HG02885 (cell line): Measurements from ENCODE around the gene TMIGD1.

Source experiments
- ATAC-seq: cut with Tn5 transposase; IDR thresholded peaks from one replicate; pipeline ENCODE4 v1.9.1; 2021; ENCODE audit warnings: mild to moderate bottlenecking; ENCODE audit not compliant: unreplicated experiment, poor library complexity

Gene TMIGD1

GRCh38 chr17:30292286-30292858 is 41.5 kb downstream of the TMIGD1 start:
- ATAC-seq: no peak

GRCh38 chr17:30291543-30292285 is 42.1 kb downstream of the TMIGD1 start, which contains the start of gene BLMH:
Gene BLMH, minus strand, starts transcription at chr17:30291944. Its CDS starts 125 bp downstream, at chr17:30291819.
- ATAC-seq: peak; percentile 82

GRCh38 chr17:30290696-30291542 is 42.9 kb downstream of the TMIGD1 start:
- peak; percentile 51 for ATAC-seq

GRCh38 chr17:30290077-30290476 is 43.8 kb downstream of the TMIGD1 start:
- ATAC-seq: no peak

- no peak for ATAC-seq
Measured at GRCh38 chr17:30279156-30279555, 54.7 kb downstream of the TMIGD1 start.

GRCh38 chr17:30278032-30278431 is 55.8 kb downstream of the TMIGD1 start:
- ATAC-seq: no peak

GRCh38 chr17:30275911-30276310 is 57.9 kb downstream of the TMIGD1 start:
- no peak for ATAC-seq

GRCh38 chr17:30274887-30275286 is 59.0 kb downstream of the TMIGD1 start:
- ATAC-seq: no peak

GRCh38 chr17:30273373-30273772 is 60.5 kb downstream of the TMIGD1 start:
- no peak for ATAC-seq

GRCh38 chr17:30271102-30271501 is 62.8 kb downstream of the TMIGD1 start:
- ATAC-seq: no peak

- ATAC-seq: no peak
Measured at GRCh38 chr17:30267625-30268024, 66.2 kb downstream of the TMIGD1 start.
